ENCODE data around the gene ME3.

ME3 gene

DNA sequence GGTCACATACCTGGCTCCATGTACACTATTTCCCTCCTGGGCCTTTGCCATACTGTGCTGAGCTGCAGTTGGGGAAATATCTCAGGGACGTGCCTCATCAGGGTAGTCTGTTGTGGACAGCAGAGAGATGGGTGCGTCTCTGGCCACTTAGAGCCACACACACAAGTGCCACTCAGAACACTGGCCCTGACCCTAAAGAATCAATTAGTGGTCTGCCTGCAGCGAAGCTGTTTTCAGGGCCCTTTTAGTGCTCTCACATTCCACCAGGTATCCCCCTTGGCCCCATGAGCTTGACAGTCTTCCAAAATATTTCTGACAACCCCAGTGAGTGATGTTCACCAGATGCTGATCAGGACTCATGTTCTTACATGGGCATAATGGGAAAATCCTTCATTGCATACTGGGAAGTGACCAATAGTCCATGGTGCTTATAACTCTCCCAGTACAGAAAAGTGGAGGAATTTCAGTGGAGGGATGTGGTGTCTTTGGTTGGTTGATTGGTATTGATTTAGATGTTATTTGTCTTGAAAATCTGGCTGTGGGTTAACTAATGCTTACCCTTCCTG is 66.1 kb downstream of the ME3 start:
- no peak overlapping the region for H4K5ac ChIP-seq (ENCODE audit: low read length)

DNA sequence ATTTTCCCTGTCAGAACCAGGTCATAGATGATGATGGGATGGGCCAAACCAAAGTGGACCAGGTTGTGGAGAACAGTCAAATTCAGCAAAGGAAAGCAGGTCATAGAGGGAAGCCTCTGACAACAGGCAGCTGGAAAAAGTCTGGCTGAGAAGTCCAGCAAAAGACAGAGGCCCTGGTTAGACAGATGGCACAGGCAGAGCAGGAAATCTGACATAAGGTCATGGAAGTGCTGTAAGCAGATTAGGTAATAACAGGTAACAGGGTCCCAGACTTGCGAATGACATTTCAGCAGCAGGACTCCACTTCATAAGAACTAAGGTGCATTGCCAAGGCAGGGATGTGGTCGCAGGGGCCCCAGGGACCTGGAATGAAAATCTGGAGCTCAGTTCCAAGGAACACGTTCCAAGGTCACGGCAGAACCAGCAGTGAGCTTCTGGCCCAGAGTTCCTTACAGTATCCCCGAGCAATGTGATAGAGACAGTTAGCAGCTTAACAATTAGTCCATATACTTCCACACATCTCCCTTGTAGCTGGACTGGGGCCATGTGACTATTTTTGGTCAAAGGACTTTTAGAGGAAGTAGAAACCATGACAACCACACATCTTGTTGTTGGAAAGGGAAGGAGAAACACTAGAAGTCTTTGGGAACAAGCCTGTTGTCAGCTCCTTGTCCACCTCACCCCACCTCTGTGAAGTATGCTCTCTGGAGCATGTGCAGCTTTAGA is 75.4 kb downstream of the ME3 start:
- H3K4ac ChIP-seq (ENCODE audit: low read depth, low read length): no peak overlapping the region
- no peaks in the 10 kb centered on the region for H3K79me2 ChIP-seq (ENCODE audit: control insufficient read depth, insufficient read depth, low read length)
- no peak overlapping the region for H2AK5ac ChIP-seq (ENCODE audit: low read length)
- no peak overlapping the region for H4K8ac ChIP-seq (ENCODE audit: low read depth, low read length)
- no peak overlapping the region for H3K27ac ChIP-seq (ENCODE audit: low read depth, low read length)
- H3K4me1 ChIP-seq (ENCODE audit: control insufficient read depth, low read depth, low read length): peaks cover 4% of the 10 kb centered on the region
- no peak overlapping the region for H2BK5ac ChIP-seq (ENCODE audit: low read length)
- no peaks in the 10 kb centered on the region for H3K79me1 ChIP-seq (ENCODE audit: low read length)
- H3K27me3 ChIP-seq (ENCODE audit: insufficient read depth, low read length, poor library complexity): no peaks in the 10 kb centered on the region
- no peaks in the 10 kb centered on the region for H3K36me3 ChIP-seq (ENCODE audit: control insufficient read depth, insufficient read depth, low read length)
- H2BK15ac ChIP-seq (replicated peaks; ENCODE audit: low read depth): no peak overlapping the region
- H3K4me2 ChIP-seq (ENCODE audit: low read length): no peak overlapping the region
- H4K5ac ChIP-seq (ENCODE audit: low read length): no peak overlapping the region
- no peak overlapping the region for H3K23ac ChIP-seq (ENCODE audit: low read length)
- H3K9ac ChIP-seq (ENCODE audit: low read length): no peak overlapping the region
- H3K4me3 ChIP-seq (ENCODE audit: low read length): no peak overlapping the region
- DNase-seq: no peak
- WGBS (ENCODE audit: extremely low coverage, insufficient coverage, low lambda C conversion rate): no CpG with 5 or more reads among the region's 5 CpGs
- H3K18ac ChIP-seq (ENCODE audit: low read length): no peak overlapping the region
- no peak overlapping the region for H2BK120ac ChIP-seq (ENCODE audit: low read depth, low read length)
- H3K56ac ChIP-seq (ENCODE audit: low read length): no peak overlapping the region

More for the DNA sequence above, 66.1 kb downstream of the ME3 start:
- Histone ChIP-seq H3K23ac (ENCODE audit: low read length) (no peak overlapping the region), H3K36me3 (ENCODE audit: control insufficient read depth, insufficient read depth, low read length) (no peaks in the 10 kb centered on the region), H3K9ac (ENCODE audit: low read length) (no peak overlapping the region), H3K79me1 (ENCODE audit: low read length) (no peaks in the 10 kb centered on the region), H2BK5ac (ENCODE audit: low read length) (no peak overlapping the region), H3K56ac (ENCODE audit: low read length) (no peak overlapping the region), H3K18ac (ENCODE audit: low read length) (no peak overlapping the region), H4K8ac (ENCODE audit: low read depth, low read length) (no peak overlapping the region), H3K4ac (ENCODE audit: low read depth, low read length) (peak overlapping the region; percentile 43), H3K27me3 (ENCODE audit: insufficient read depth, low read length, poor library complexity) (no peaks in the 10 kb centered on the region), H2AK5ac (ENCODE audit: low read length) (no peak overlapping the region), H3K4me2 (ENCODE audit: low read length) (no peak overlapping the region), H3K4me1 (ENCODE audit: control insufficient read depth, low read depth, low read length) (no peaks in the 10 kb centered on the region), H2BK15ac (replicated peaks; ENCODE audit: low read depth) (no peak overlapping the region), H3K27ac (ENCODE audit: low read depth, low read length) (no peak overlapping the region), H2BK120ac (ENCODE audit: low read depth, low read length) (no peak overlapping the region), H3K79me2 (ENCODE audit: control insufficient read depth, insufficient read depth, low read length) (no peaks in the 10 kb centered on the region), H3K4me3 (ENCODE audit: low read length) (no peak overlapping the region)
- DNase-seq: no peak
- WGBS (ENCODE audit: extremely low coverage, insufficient coverage, low lambda C conversion rate): no CpG with 5 or more reads among the region's 3 CpGs

DNA sequence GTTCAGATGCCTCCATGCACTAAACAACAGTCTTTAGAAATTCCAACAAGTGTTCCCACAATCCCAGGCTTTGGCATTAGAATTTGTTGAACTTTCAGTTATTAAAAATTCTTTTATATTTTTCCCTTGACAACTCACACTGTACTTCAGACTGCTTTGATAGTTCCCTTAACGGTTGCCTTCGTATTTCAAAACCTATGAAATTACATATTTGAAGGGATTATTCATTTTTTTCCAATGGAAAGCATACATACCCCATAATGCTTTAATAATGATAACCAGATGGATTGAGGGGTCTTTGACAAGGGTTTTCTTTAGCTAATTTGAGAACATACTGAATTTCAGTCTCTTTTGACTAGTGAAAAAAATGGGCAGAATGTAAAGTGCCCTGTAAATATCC is 76.5 kb downstream of the ME3 start:
- H3K79me1 ChIP-seq (ENCODE audit: low read length): no peaks in the 10 kb centered on the region
- H2BK5ac ChIP-seq (ENCODE audit: low read length): no peak overlapping the region
- no peak overlapping the region for H2BK15ac ChIP-seq (replicated peaks; ENCODE audit: low read depth)
- H2BK120ac ChIP-seq (ENCODE audit: low read depth, low read length): no peak overlapping the region
- no peak overlapping the region for H3K27ac ChIP-seq (ENCODE audit: low read depth, low read length)
- no peaks in the 10 kb centered on the region for H3K79me2 ChIP-seq (ENCODE audit: control insufficient read depth, insufficient read depth, low read length)
- H3K4me2 ChIP-seq (ENCODE audit: low read length): no peak overlapping the region
- H3K18ac ChIP-seq (ENCODE audit: low read length): no peak overlapping the region
- no peak overlapping the region for H3K9ac ChIP-seq (ENCODE audit: low read length)
- no peaks in the 10 kb centered on the region for H3K27me3 ChIP-seq (ENCODE audit: insufficient read depth, low read length, poor library complexity)
- peaks cover 4% of the 10 kb centered on the region for H3K4me1 ChIP-seq (ENCODE audit: control insufficient read depth, low read depth, low read length)
- H4K5ac ChIP-seq (ENCODE audit: low read length): no peak overlapping the region
- H3K36me3 ChIP-seq (ENCODE audit: control insufficient read depth, insufficient read depth, low read length): no peaks in the 10 kb centered on the region
- H3K56ac ChIP-seq (ENCODE audit: low read length): no peak overlapping the region
- DNase-seq: no peak
- WGBS (ENCODE audit: extremely low coverage, insufficient coverage, low lambda C conversion rate): no CpG with 5 or more reads among the region's 2 CpGs
- no peak overlapping the region for H3K4ac ChIP-seq (ENCODE audit: low read depth, low read length)
- H3K4me3 ChIP-seq (ENCODE audit: low read length): no peak overlapping the region
- H3K23ac ChIP-seq (ENCODE audit: low read length): no peak overlapping the region
- H4K8ac ChIP-seq (ENCODE audit: low read depth, low read length): no peak overlapping the region
- H2AK5ac ChIP-seq (ENCODE audit: low read length): no peak overlapping the region

DNA sequence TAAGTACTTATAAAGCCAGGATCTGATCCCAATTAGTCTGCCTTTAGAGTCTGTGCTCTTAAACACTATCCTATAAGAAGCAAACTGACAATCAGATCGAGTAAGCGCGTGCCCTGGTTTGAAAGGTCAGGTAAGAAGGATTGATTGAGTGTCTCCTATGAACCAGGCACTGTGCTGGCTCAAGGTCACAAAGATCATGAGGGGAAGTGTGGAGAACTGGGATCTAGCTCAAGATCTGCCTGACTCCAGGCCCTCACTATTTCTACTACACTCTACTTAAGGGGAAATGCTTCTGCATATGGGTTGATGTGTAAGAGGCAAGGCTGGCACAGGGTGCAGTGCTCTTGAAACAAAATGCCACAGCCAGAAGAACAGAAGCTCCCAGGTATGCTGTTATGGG is 77.0 kb downstream of the ME3 start:
- WGBS (ENCODE audit: extremely low coverage, insufficient coverage, low lambda C conversion rate): no CpG with 5 or more reads among the region's 3 CpGs
- Histone ChIP-seq H3K4me3 (ENCODE audit: low read length) (no peak overlapping the region), H3K4me2 (ENCODE audit: low read length) (no peak overlapping the region), H3K4ac (ENCODE audit: low read depth, low read length) (peak overlapping the region; percentile 36), H3K56ac (ENCODE audit: low read length) (peak overlapping the region; percentile 49), H3K27ac (ENCODE audit: low read depth, low read length) (no peak overlapping the region), H2AK5ac (ENCODE audit: low read length) (peak overlapping the region; percentile 58), H4K8ac (ENCODE audit: low read depth, low read length) (no peak overlapping the region), H3K23ac (ENCODE audit: low read length) (no peak overlapping the region), H4K5ac (ENCODE audit: low read length) (no peak overlapping the region), H3K36me3 (ENCODE audit: control insufficient read depth, insufficient read depth, low read length) (no peaks in the 10 kb centered on the region), H3K27me3 (ENCODE audit: insufficient read depth, low read length, poor library complexity) (no peaks in the 10 kb centered on the region), H3K9ac (ENCODE audit: low read length) (no peak overlapping the region), H2BK15ac (replicated peaks; ENCODE audit: low read depth) (no peak overlapping the region), H3K79me2 (ENCODE audit: control insufficient read depth, insufficient read depth, low read length) (no peaks in the 10 kb centered on the region), H2BK5ac (ENCODE audit: low read length) (no peak overlapping the region), H3K4me1 (ENCODE audit: control insufficient read depth, low read depth, low read length) (peaks cover 4% of the 10 kb centered on the region), H3K18ac (ENCODE audit: low read length) (no peak overlapping the region), H2BK120ac (ENCODE audit: low read depth, low read length) (no peak overlapping the region), H3K79me1 (ENCODE audit: low read length) (no peaks in the 10 kb centered on the region)
- DNase-seq: no peak

DNA sequence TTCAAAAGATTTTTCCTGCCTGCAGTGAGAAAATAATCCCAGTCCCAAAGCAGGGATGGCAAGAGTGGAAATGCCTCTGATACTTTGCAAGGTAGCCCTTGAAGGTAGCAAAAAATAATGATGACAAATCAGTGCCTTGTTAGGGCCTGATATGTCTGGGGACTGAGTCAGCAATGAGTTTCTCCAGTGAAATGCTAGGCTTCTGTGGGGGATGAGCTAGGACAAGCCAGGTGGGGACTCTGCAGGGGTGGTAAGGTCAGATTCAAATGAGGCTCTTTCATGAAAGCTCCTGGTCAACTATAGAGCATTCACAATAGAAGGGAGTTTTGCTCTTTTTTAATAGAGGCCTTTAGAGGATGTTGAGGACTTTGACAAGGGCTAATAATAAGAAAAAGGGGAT is 77.7 kb downstream of the ME3 start:
- DNase-seq: peak; percentile 66
- Histone ChIP-seq H3K4me3 (ENCODE audit: low read length) (no peak overlapping the region), H2BK120ac (ENCODE audit: low read depth, low read length) (no peak overlapping the region), H3K23ac (ENCODE audit: low read length) (no peak overlapping the region), H3K9ac (ENCODE audit: low read length) (no peak overlapping the region), H4K5ac (ENCODE audit: low read length) (no peak overlapping the region), H3K36me3 (ENCODE audit: control insufficient read depth, insufficient read depth, low read length) (no peaks in the 10 kb centered on the region), H2BK15ac (replicated peaks; ENCODE audit: low read depth) (no peak overlapping the region), H3K79me1 (ENCODE audit: low read length) (no peaks in the 10 kb centered on the region), H3K4ac (ENCODE audit: low read depth, low read length) (no peak overlapping the region), H4K8ac (ENCODE audit: low read depth, low read length) (no peak overlapping the region), H2AK5ac (ENCODE audit: low read length) (no peak overlapping the region), H3K79me2 (ENCODE audit: control insufficient read depth, insufficient read depth, low read length) (no peaks in the 10 kb centered on the region), H2BK5ac (ENCODE audit: low read length) (no peak overlapping the region), H3K27me3 (ENCODE audit: insufficient read depth, low read length, poor library complexity) (no peaks in the 10 kb centered on the region), H3K27ac (ENCODE audit: low read depth, low read length) (peak overlapping the region; percentile 45), H3K4me2 (ENCODE audit: low read length) (no peak overlapping the region), H3K56ac (ENCODE audit: low read length) (peak overlapping the region; percentile 27), H3K4me1 (ENCODE audit: control insufficient read depth, low read depth, low read length) (peaks cover 4% of the 10 kb centered on the region), H3K18ac (ENCODE audit: low read length) (no peak overlapping the region)

DNA sequence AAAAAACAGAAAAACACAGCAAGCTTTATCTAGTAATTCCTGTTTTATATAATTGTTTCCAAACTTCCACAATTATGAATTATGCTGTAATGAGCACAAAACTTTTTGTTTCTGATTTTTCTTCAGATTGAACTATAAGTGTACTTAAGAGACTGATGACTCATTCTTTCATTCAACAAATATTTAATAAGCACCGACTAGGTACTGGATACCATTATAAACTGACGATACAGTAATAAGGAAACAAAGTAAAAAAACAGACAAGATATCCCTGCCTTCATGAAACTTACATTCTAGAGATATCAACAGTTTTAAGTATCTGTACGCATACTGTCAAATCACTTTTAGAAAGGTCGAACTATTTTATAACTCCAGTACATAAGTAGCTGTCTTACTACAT is 78.6 kb downstream of the ME3 start:
- Histone ChIP-seq H3K79me2 (ENCODE audit: control insufficient read depth, insufficient read depth, low read length) (no peaks in the 10 kb centered on the region), H3K4me2 (ENCODE audit: low read length) (no peak overlapping the region), H3K79me1 (ENCODE audit: low read length) (no peaks in the 10 kb centered on the region), H2AK5ac (ENCODE audit: low read length) (no peak overlapping the region), H3K18ac (ENCODE audit: low read length) (no peak overlapping the region), H3K4me3 (ENCODE audit: low read length) (no peak overlapping the region), H3K56ac (ENCODE audit: low read length) (no peak overlapping the region), H3K4me1 (ENCODE audit: control insufficient read depth, low read depth, low read length) (peaks cover 4% of the 10 kb centered on the region), H3K27me3 (ENCODE audit: insufficient read depth, low read length, poor library complexity) (no peaks in the 10 kb centered on the region), H4K5ac (ENCODE audit: low read length) (no peak overlapping the region), H3K9ac (ENCODE audit: low read length) (no peak overlapping the region), H2BK120ac (ENCODE audit: low read depth, low read length) (no peak overlapping the region), H2BK5ac (ENCODE audit: low read length) (no peak overlapping the region), H2BK15ac (replicated peaks; ENCODE audit: low read depth) (no peak overlapping the region), H3K27ac (ENCODE audit: low read depth, low read length) (no peak overlapping the region), H3K36me3 (ENCODE audit: control insufficient read depth, insufficient read depth, low read length) (no peaks in the 10 kb centered on the region), H3K4ac (ENCODE audit: low read depth, low read length) (no peak overlapping the region), H3K23ac (ENCODE audit: low read length) (no peak overlapping the region), H4K8ac (ENCODE audit: low read depth, low read length) (no peak overlapping the region)
- no CpG with 5 or more reads among the region's 4 CpGs for WGBS (ENCODE audit: extremely low coverage, insufficient coverage, low lambda C conversion rate)
- no peak for DNase-seq

Measured in mesendoderm (in vitro differentiated cells).